H1 (cell line): Measurements from ENCODE around the gene GALNT12. TPM values are rescaled to one million over a fixed set of nuclear protein-coding genes. Genes with fewer than 3 reads are reported as not detected.

Experiments
- CTCF ChIA-PET: fragments of 300-600 bp; sonication (Branson Sonifier 250); formaldehyde crosslinking; loops from one replicate; lab custom pipeline; 2021; ENCODE audit not compliant: partially characterized antibody; lab: Charles Lee
- POLR2A ChIA-PET: fragments of 300-600 bp; sonication (Branson Sonifier 250); formaldehyde crosslinking; loops from one replicate; lab custom pipeline; 2021; ENCODE audit warnings: inconsistent platforms; ENCODE audit not compliant: partially characterized antibody; lab: Charles Lee
- DNase-seq, 2 experiments: peaks; one replicate each; pipeline versions ENCODE4 v3.0.0 to v3.0.0-alpha.2; 2010 to 2022; ENCODE audit warnings: low spot score in 2 of 2, low read depth in 1 of 2, mixed read lengths in 1 of 2
- FAIRE-seq: peaks from 2 replicates; lab custom pipeline; 2011; peaks lifted over from hg19 to GRCh38; lab: Jason Lieb, UNC
- H2AFZ ChIP-seq: 2 replicates; pipeline ENCODE4 v1.8.1; 2012; ENCODE audit warnings: low read length, inconsistent platforms
- H2AK5ac ChIP-seq: 2 replicates; pipeline ENCODE4 v1.6.1; 2013; ENCODE audit warnings: low read depth, low read length
- H2BK120ac ChIP-seq: replicated peaks from 2 replicates; pipeline ENCODE3; 2013; ENCODE audit warnings: low read depth, low read length, inconsistent platforms
- H2BK12ac ChIP-seq: 2 replicates; pipeline ENCODE4 v1.6.1; 2013; ENCODE audit warnings: low read depth, low read length
- H2BK15ac ChIP-seq: 2 replicates; pipeline ENCODE4 v1.6.1; 2013; ENCODE audit warnings: low read length
- H2BK20ac ChIP-seq: 2 replicates; pipeline ENCODE4 v1.6.1; 2013; ENCODE audit warnings: low read length
- H2BK5ac ChIP-seq: 2 replicates; pipeline ENCODE4 v1.6.1; 2013; ENCODE audit warnings: low read depth, low read length
- H3K14ac ChIP-seq: 2 replicates; pipeline ENCODE4 v1.6.1; 2013; ENCODE audit warnings: inconsistent platforms; ENCODE audit not compliant: insufficient read length
- H3K18ac ChIP-seq: 2 replicates; pipeline ENCODE4 v1.6.1; 2013; ENCODE audit warnings: low read length; ENCODE audit errors: extremely low read depth
- H3K23ac ChIP-seq: 2 replicates; pipeline ENCODE4 v1.6.1; 2013; ENCODE audit warnings: inconsistent platforms; ENCODE audit not compliant: insufficient read length
- H3K23me2 ChIP-seq: 2 replicates; pipeline ENCODE4 v1.6.1; 2013; ENCODE audit warnings: low read depth, low read length
- H3K27ac ChIP-seq: 2 replicates; pipeline ENCODE4 v1.6.1; 2011; ENCODE audit warnings: low read depth, low read length, inconsistent platforms
- H3K27me3 ChIP-seq, 4 experiments: replicated peaks in 1 of 4; 1 replicate in 1 of 4; 2 replicates in 3 of 4; pipeline versions ENCODE4 v1.6.1 to v1.8.1; 2011 to 2013; ENCODE audit warnings: low read length in 3 of 4, mild to moderate bottlenecking in 3 of 4, inconsistent platforms in 2 of 4, mixed read lengths in 2 of 4, moderate library complexity in 1 of 4; ENCODE audit not compliant: control insufficient read depth in 3 of 4, insufficient read depth in 3 of 4; ENCODE audit errors: extremely low read depth in 1 of 4
- H3K36me3 ChIP-seq, 4 experiments: 2 replicates each; pipeline versions ENCODE4 v1.6.1 to v1.8.1; 2011 to 2013; ENCODE audit warnings: mild to moderate bottlenecking in 4 of 4, low read length in 3 of 4, moderate library complexity in 2 of 4, control low read depth in 1 of 4, inconsistent platforms in 1 of 4; ENCODE audit not compliant: insufficient read depth in 4 of 4, control insufficient read depth in 2 of 4
- H3K4ac ChIP-seq: replicated peaks from 2 replicates; pipeline ENCODE3; 2013; ENCODE audit warnings: low read length, low read depth, mixed read lengths, inconsistent platforms; ENCODE audit not compliant: insufficient read length
- H3K4me1 ChIP-seq, 4 experiments: replicated peaks in 1 of 4; 1 replicate in 1 of 4; 2 replicates in 3 of 4; pipeline versions ENCODE4 v1.6.1 to v1.8.1; 2011 to 2013; ENCODE audit warnings: low read length in 3 of 4, inconsistent platforms in 2 of 4, mixed read lengths in 1 of 4; ENCODE audit not compliant: insufficient read depth in 4 of 4, control insufficient read depth in 3 of 4
- H3K4me2 ChIP-seq, 2 experiments: 2 replicates each; pipeline versions ENCODE4 v1.6.1 to v1.8.1; 2011 to 2013; ENCODE audit warnings: low read depth in 2 of 2, low read length in 2 of 2, control low read depth in 1 of 2, inconsistent platforms in 1 of 2, mild to moderate bottlenecking in 1 of 2; ENCODE audit not compliant: insufficient read depth in 1 of 2
- H3K4me3 ChIP-seq, 4 experiments: fragments of 200-600, 300-600 bp in 1 of 4; sonication (generic), shearing (Covaris generic), sonication (Bioruptor Twin) in 1 of 4; 2 replicates each; pipeline versions ENCODE4 v1.5.1 to v1.8.1; 2011 to 2016; ENCODE audit warnings: low read length in 4 of 4, low read depth in 3 of 4, control low read depth in 2 of 4, inconsistent platforms in 2 of 4, mild to moderate bottlenecking in 2 of 4, mixed read lengths in 1 of 4, moderate library complexity in 1 of 4; ENCODE audit not compliant: insufficient read depth in 2 of 4; ENCODE audit errors: extremely low read depth in 1 of 4
- H3K56ac ChIP-seq: replicated peaks from 2 replicates; pipeline ENCODE3; 2013; ENCODE audit warnings: low read depth, mild to moderate bottlenecking, mixed read lengths, low read length, inconsistent platforms; ENCODE audit not compliant: insufficient read length
- H3K79me1 ChIP-seq: 2 replicates; pipeline ENCODE4 v1.6.1; 2013; ENCODE audit warnings: low read depth, low read length, control low read depth
- H3K79me2 ChIP-seq, 2 experiments: 2 replicates each; pipeline versions ENCODE4 v1.6.1 to v1.8.1; 2012 to 2013; ENCODE audit warnings: low read length in 2 of 2, mild to moderate bottlenecking in 2 of 2, inconsistent platforms in 1 of 2; ENCODE audit not compliant: insufficient read depth in 2 of 2, control insufficient read depth in 1 of 2
- H3K9ac ChIP-seq, 4 experiments: replicated peaks in 1 of 4; 1 replicate in 1 of 4; 2 replicates in 3 of 4; pipeline versions ENCODE4 v1.6.1 to v1.8.1; 2011 to 2013; ENCODE audit warnings: low read depth in 3 of 4, low read length in 3 of 4, control low read depth in 2 of 4, mild to moderate bottlenecking in 2 of 4, moderate library complexity in 2 of 4, inconsistent platforms in 1 of 4; ENCODE audit errors: extremely low read depth in 1 of 4
- H3K9me3 ChIP-seq, 2 experiments: 2 replicates each; pipeline versions ENCODE4 v1.6.1 to v1.8.1; 2012 to 2013; ENCODE audit warnings: mild to moderate bottlenecking in 2 of 2, moderate library complexity in 2 of 2, control low read depth in 1 of 2, inconsistent platforms in 1 of 2, low read depth in 1 of 2, low read length in 1 of 2, mixed read lengths in 1 of 2; ENCODE audit not compliant: insufficient read depth in 2 of 2
- H4K20me1 ChIP-seq, 2 experiments: replicated peaks in 1 of 2; 2 replicates each; pipeline versions ENCODE3 to v1.8.1; 2011 to 2013; ENCODE audit warnings: inconsistent platforms in 2 of 2, low read length in 2 of 2, mild to moderate bottlenecking in 1 of 2; ENCODE audit not compliant: insufficient read depth in 2 of 2, control insufficient read depth in 1 of 2
- H4K5ac ChIP-seq: 2 replicates; pipeline ENCODE4 v1.6.1; 2013; ENCODE audit warnings: low read length, low read depth, mixed read lengths, inconsistent platforms; ENCODE audit not compliant: insufficient read length
- H4K8ac ChIP-seq: 2 replicates; pipeline ENCODE4 v1.8.0; 2013; ENCODE audit warnings: mild to moderate bottlenecking, moderate library complexity, low read length, inconsistent platforms; ENCODE audit not compliant: insufficient read depth; ENCODE audit errors: extremely low read depth
- H4K91ac ChIP-seq: replicated peaks from 2 replicates; pipeline ENCODE3; 2013; ENCODE audit warnings: low read length, mixed read lengths, inconsistent platforms; ENCODE audit not compliant: insufficient read length
- BACH1 ChIP-seq: IDR thresholded peaks from 2 replicates; pipeline ENCODE4 v1.6.1; 2012; ENCODE audit warnings: low read length, improper control_type of control experiment
- CBX5 ChIP-seq: fragments of 300-800, 300-1000 bp; sonication (generic); IDR thresholded peaks from 2 replicates; pipeline ENCODE4 v1.7.1; 2016; ENCODE audit warnings: antibody characterized with exemption, low read length, low read depth
- CREB1 ChIP-seq: IDR thresholded peaks from 2 replicates; pipeline ENCODE4 v1.6.1; 2012; ENCODE audit warnings: inconsistent platforms
- CTBP2 ChIP-seq: IDR thresholded peaks from 2 replicates; pipeline ENCODE4 v1.7.0; 2011; ENCODE audit warnings: borderline replicate concordance, mild to moderate bottlenecking, moderate library complexity, mixed read lengths, low read length; ENCODE audit not compliant: insufficient read depth, insufficient read length
- EP300 ChIP-seq, 2 experiments: IDR thresholded peaks; 1 replicate in 1 of 2; 2 replicates in 1 of 2; pipeline ENCODE4 v1.6.1; 2011 to 2012; ENCODE audit warnings: low read depth in 2 of 2, low read length in 2 of 2, mild to moderate bottlenecking in 2 of 2, borderline replicate concordance in 1 of 2, inconsistent platforms in 1 of 2, moderate library complexity in 1 of 2
- EZH2 ChIP-seq: fragments of 200-600 bp; sonication (generic); IDR thresholded peaks from 2 replicates; pipeline ENCODE4 v1.7.1; 2012; ENCODE audit warnings: low read depth, mild to moderate bottlenecking, moderate library complexity, low read length, inconsistent platforms; ENCODE audit not compliant: severe bottlenecking
- GABPA ChIP-seq: IDR thresholded peaks from 2 replicates; pipeline ENCODE4 v1.6.1; 2011; ENCODE audit warnings: mild to moderate bottlenecking, low read length, moderate library complexity, borderline replicate concordance; ENCODE audit not compliant: insufficient read depth
- MAFK ChIP-seq: IDR thresholded peaks from 2 replicates; pipeline ENCODE4 v1.6.1; 2012; ENCODE audit warnings: low read depth, mild to moderate bottlenecking, improper control_type of control experiment, low read length
- POLR2A ChIP-seq, 2 experiments: IDR thresholded peaks; 1 replicate in 1 of 2; 2 replicates in 1 of 2; pipeline ENCODE4 v1.6.1; 2011; ENCODE audit warnings: low read depth in 2 of 2, low read length in 2 of 2, mild to moderate bottlenecking in 2 of 2; ENCODE audit errors: control extremely low read depth in 1 of 2
- RAD21 ChIP-seq, 2 experiments: IDR thresholded peaks in 1 of 2; conservative IDR thresholded peaks in 1 of 2; 2 replicates each; pipeline ENCODE4 v1.6.1; 2011; ENCODE audit warnings: low read depth in 2 of 2, low read length in 2 of 2, improper control_type of control experiment in 1 of 2, inconsistent platforms in 1 of 2, mild to moderate bottlenecking in 1 of 2, moderate library complexity in 1 of 2
- SP1 ChIP-seq: IDR thresholded peaks from 2 replicates; pipeline ENCODE4 v1.6.1; 2011; ENCODE audit warnings: low read depth, low read length
- TAF7 ChIP-seq: optimal IDR thresholded peaks from 2 replicates; pipeline ENCODE3; 2011; ENCODE audit warnings: low read depth, mild to moderate bottlenecking, inconsistent platforms, low read length, moderate library complexity, borderline replicate concordance
- TBP ChIP-seq: IDR thresholded peaks from 2 replicates; pipeline ENCODE4 v1.6.1; 2011; ENCODE audit warnings: low read depth, low read length, improper control_type of control experiment
- YY1 ChIP-seq: IDR thresholded peaks from 2 replicates; pipeline ENCODE4 v1.6.1; 2011; ENCODE audit warnings: low read depth, mild to moderate bottlenecking, low read length
- WGBS, 2 experiments: shearing (Covaris generic) in 1 of 2; methylation state at CpG; one replicate each; pipeline versions ENCODE4 v1.1.6 to v1.1.7; 2013 to 2015; ENCODE audit warnings: low lambda C conversion rate in 2 of 2, mixed read lengths in 2 of 2, inconsistent platforms in 1 of 2, low coverage in 1 of 2, missing lambda C conversion rate in 1 of 2; ENCODE audit not compliant: insufficient replicate concordance in 2 of 2, insufficient coverage in 1 of 2, insufficient read length in 1 of 2; ENCODE audit errors: extremely low coverage in 1 of 2, missing lambda C conversion rate in 1 of 2; 5-methylcytosine and 5-hydroxymethylcytosine counted together
- polyA plus RNA-seq, 7 experiments: library from polyadenylated mRNA; depleted of rRNA in 3 of 7; stranded (reverse) in 5 of 7; unstranded in 2 of 7; fragments of >200 nt in 5 of 7; fragments of 200-250 nt in 2 of 7; gene quantifications; 1 replicate in 5 of 7; 2 replicates in 1 of 7; 4 replicates in 1 of 7; pipeline versions ENCODE4 v1.2.1 to v1.2.3, GENCODE V29; 2011 to 2013; ENCODE audit warnings: missing spikeins in 2 of 7, mixed read lengths in 2 of 7
- total RNA-seq: library from RNA; stranded (reverse); fragmentation: NEBNext Ultra II Directional; extraction: Animal tissue kit (Norgen Biotek cat#: 25700); gene quantifications from 2 replicates; pipeline ENCODE4 v1.2.1, GENCODE V29; 2021

GALNT12 gene
- total and polyA plus RNA-seq, 2 of the 8 experiments (the other 6 are each of a cell fraction or from before 2014, with no cell fraction given): 16.2 to 19.6 TPM

- no peak overlapping the region for H3K4me3 ChIP-seq
- H2BK120ac ChIP-seq: no peak overlapping the region
- H3K27ac ChIP-seq: no peak overlapping the region
- no peak overlapping the region for H4K91ac ChIP-seq
- peaks cover 0 to 5% (median 2%) of the 10 kb centered on the region in 4 experiments; a peak in 2 of 7 replicates for H3K27me3 ChIP-seq
- 98% methylated on average over 2 of the region's 2 CpGs; no CpG with 5 or more reads in 1 of the 2 experiments for WGBS, 2 experiments
- no peak overlapping the region for H3K23ac ChIP-seq
- no peak overlapping the region for H2AFZ ChIP-seq
- ChIA-PET CTCF (no interaction called here), POLR2A (no interaction called here)
- no peak overlapping the region for H3K4me2 ChIP-seq
- no peak overlapping the region for H3K56ac ChIP-seq
- H3K79me2 ChIP-seq: no peaks in the 10 kb centered on the region
- H2BK15ac ChIP-seq: no peak overlapping the region
- no peaks in the 10 kb centered on the region for H3K9me3 ChIP-seq
- DNase-seq (no peak), FAIRE-seq (no peak)
- no peak overlapping the region for H2BK20ac ChIP-seq
- no peak overlapping the region for H2BK12ac ChIP-seq
- no peaks in the 10 kb centered on the region for H4K20me1 ChIP-seq
- no peak overlapping the region for H4K5ac ChIP-seq
- H3K79me1 ChIP-seq: no peaks in the 10 kb centered on the region
- H3K14ac ChIP-seq: no peak overlapping the region
- H3K9ac ChIP-seq: no peak overlapping the region
- no peak overlapping the region for H3K4ac ChIP-seq
- no peak overlapping the region for H3K18ac ChIP-seq
- no peak overlapping the region for H2BK5ac ChIP-seq
- H3K23me2 ChIP-seq: peaks cover 7% of the 10 kb centered on the region; the same call in 1 of the 2 replicates
- H3K36me3 ChIP-seq: no peaks in the 10 kb centered on the region
- H4K8ac ChIP-seq: no peak overlapping the region
- no peak overlapping the region for H2AK5ac ChIP-seq
- peaks cover 5 to 19% (median 14%) of the 10 kb centered on the region in 4 experiments for H3K4me1 ChIP-seq
- TF ChIP-seq EZH2 (no peak), TAF7 (no peak), EP300 (IDR thresholded peaks at IDR 0.05; ENCODE audit: borderline replicate concordance in 1 of 2, low read depth in 2 of 2, low read length in 2 of 2) (no peak), GABPA (no peak), CREB1 (no peak), CTBP2 (no peak), TBP (no peak), POLR2A (IDR thresholded peaks at IDR 0.05; ENCODE audit: control extremely low read depth in 1 of 2, low read depth in 2 of 2, low read length in 2 of 2) (no peak), YY1 (no peak), SP1 (no peak), BACH1 (no peak), MAFK (no peak), CBX5 (no peak), RAD21 (IDR thresholded peaks at IDR 0.05 in 1 of 2, conservative IDR thresholded peaks at IDR 0.05 in 1 of 2; ENCODE audit: low read depth in 2 of 2, low read length in 2 of 2) (no peak)
Measured at GRCh38 chr9:98811051-98811650, 3.7 kb downstream of the GALNT12 start.
